Measurements from ENCODE around the gene RLF. TPM values are rescaled to one million over a fixed set of nuclear protein-coding genes. Genes with fewer than 3 reads are reported as not detected.

The RLF gene
- total and polyA plus RNA-seq, 2 of the 8 experiments (the other 6 are each of a cell fraction or from before 2014, with no cell fraction given): 4.2 to 18.0 TPM

DNA sequence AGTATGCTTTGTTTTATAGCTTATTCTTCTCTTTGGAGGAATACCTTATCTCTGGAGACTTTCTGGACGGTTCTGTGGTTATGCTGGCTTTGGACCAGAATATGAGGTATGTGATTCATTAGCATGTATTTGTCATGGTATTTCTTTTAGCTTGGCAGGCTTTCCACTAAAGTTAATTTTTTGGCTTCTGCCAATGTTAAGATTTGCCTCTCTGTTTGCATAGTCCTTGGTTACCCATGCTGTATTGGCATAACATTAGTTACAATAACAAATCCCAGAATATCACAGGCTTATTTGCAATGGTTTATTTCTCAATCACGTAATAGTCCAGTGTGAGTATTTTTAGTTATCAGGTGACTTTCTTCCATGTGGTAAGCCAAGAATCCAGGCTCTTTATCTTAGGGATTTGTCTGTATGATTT, 106.6 kb downstream of the RLF start:
- WGBS, 2 experiments (ENCODE audit: extremely low coverage in 1 of 2, insufficient coverage in 1 of 2, insufficient read length in 1 of 2, insufficient replicate concordance in 2 of 2, low coverage in 1 of 2, low lambda C conversion rate in 2 of 2, missing lambda C conversion rate in 1 of 2): 89% methylated on average over 2 of the region's 2 CpGs; no CpG with 5 or more reads in 1 of the 2 experiments
- no peaks in the 10 kb centered on the region; a peak in 2 of 4 replicates for H3K79me2 ChIP-seq (ENCODE audit: control insufficient read depth in 1 of 2, insufficient read depth in 2 of 2, low read length in 2 of 2)
- ChIA-PET CTCF (ENCODE audit: partially characterized antibody) (interaction anchor here (0.6 to 2.0 kb wide), 2 partner anchors 71 to 235 kb away, joined by 3 to 6 read pairs; no protein-coding TSS in a partner anchor), POLR2A (ENCODE audit: partially characterized antibody) (interaction anchor here (1.3 to 1.5 kb wide), 2 partner anchors 9 to 12 kb away, joined by 3 read pairs; no protein-coding TSS in a partner anchor)
- DNase-seq (ENCODE audit: low read depth in 1 of 2, low spot score in 2 of 2) (no peak), FAIRE-seq (no peak)
- H2AFZ ChIP-seq (ENCODE audit: low read length): no peak overlapping the region
- H3K79me1 ChIP-seq (ENCODE audit: low read depth, low read length): no peaks in the 10 kb centered on the region
- H3K18ac ChIP-seq (ENCODE audit: extremely low read depth, low read length): no peak overlapping the region
- no peak for TF ChIP-seq TCF12 (IDR thresholded peaks at IDR 0.05; ENCODE audit: low read depth, low read length)
- no peak for TF ChIP-seq KDM4A (IDR thresholded peaks at IDR 0.05; ENCODE audit: low read depth, low read length, severe bottlenecking)
- TF ChIP-seq JUN (IDR thresholded peaks at IDR 0.05; ENCODE audit: low read depth, low read length): no peak
- no peak for TF ChIP-seq SP2 (IDR thresholded peaks at IDR 0.05; ENCODE audit: low read length)
- TF ChIP-seq CBX5 (IDR thresholded peaks at IDR 0.05; ENCODE audit: low read depth, low read length): no peak
- TF ChIP-seq RNF2 (IDR thresholded peaks at IDR 0.05; ENCODE audit: borderline replicate concordance, low read depth, low read length, missing control alignments, poor library complexity, severe bottlenecking): no peak
- TF ChIP-seq TBP (IDR thresholded peaks at IDR 0.05; ENCODE audit: low read depth, low read length): no peak
- H2AK5ac ChIP-seq (ENCODE audit: low read depth, low read length): no peak overlapping the region
- H4K8ac ChIP-seq (ENCODE audit: extremely low read depth, insufficient read depth, low read length): no peak overlapping the region
- no peak overlapping the region for H2BK15ac ChIP-seq (ENCODE audit: low read length)
- no peak overlapping the region for H3K4me2 ChIP-seq (ENCODE audit: insufficient read depth in 1 of 2, low read depth in 2 of 2, low read length in 2 of 2)
- no peaks in the 10 kb centered on the region for H3K27me3 ChIP-seq (replicated peaks in 1 of 4; ENCODE audit: control insufficient read depth in 3 of 4, extremely low read depth in 1 of 4, insufficient read depth in 3 of 4, low read length in 3 of 4)
- no peak overlapping the region for H3K27ac ChIP-seq (ENCODE audit: low read depth, low read length)
- H3K36me3 ChIP-seq (ENCODE audit: control insufficient read depth in 2 of 4, insufficient read depth in 4 of 4, low read length in 3 of 4): peaks cover 6 to 56% (median 21%) of the 10 kb centered on the region in 4 experiments
- no peak overlapping the region for H3K4me3 ChIP-seq (ENCODE audit: extremely low read depth in 1 of 4, insufficient read depth in 2 of 4, low read depth in 3 of 4, low read length in 4 of 4)
- H4K5ac ChIP-seq (ENCODE audit: insufficient read length, low read depth, low read length): no peak overlapping the region
- no peak overlapping the region for H3K4ac ChIP-seq (replicated peaks; ENCODE audit: insufficient read length, low read depth, low read length)
- no peak overlapping the region for H3K14ac ChIP-seq (ENCODE audit: insufficient read length)
- no peak overlapping the region for H2BK12ac ChIP-seq (ENCODE audit: low read depth, low read length)
- H3K9me3 ChIP-seq (ENCODE audit: insufficient read depth in 2 of 2, low read depth in 1 of 2, low read length in 1 of 2): no peaks in the 10 kb centered on the region
- H2BK5ac ChIP-seq (ENCODE audit: low read depth, low read length): no peak overlapping the region
- no peak overlapping the region for H4K91ac ChIP-seq (replicated peaks; ENCODE audit: insufficient read length, low read length)
- no peaks in the 10 kb centered on the region for H3K4me1 ChIP-seq (replicated peaks in 1 of 4; ENCODE audit: control insufficient read depth in 3 of 4, insufficient read depth in 4 of 4, low read length in 3 of 4)
- H3K9ac ChIP-seq (replicated peaks in 1 of 4; ENCODE audit: extremely low read depth in 1 of 4, low read depth in 3 of 4, low read length in 3 of 4): no peak overlapping the region
- peaks cover 1 to 2% of the 10 kb centered on the region in 2 experiments for H4K20me1 ChIP-seq (replicated peaks in 1 of 2; ENCODE audit: control insufficient read depth in 1 of 2, insufficient read depth in 2 of 2, low read length in 2 of 2)
- no peak overlapping the region for H3K56ac ChIP-seq (replicated peaks; ENCODE audit: insufficient read length, low read depth, low read length)
- H2BK120ac ChIP-seq (replicated peaks; ENCODE audit: low read depth, low read length): no peak overlapping the region
- no peak overlapping the region for H3K23ac ChIP-seq (ENCODE audit: insufficient read length)
- no peaks in the 10 kb centered on the region; the same call in 1 of the 2 replicates for H3K23me2 ChIP-seq (ENCODE audit: low read depth, low read length)
- no peak overlapping the region for H2BK20ac ChIP-seq (ENCODE audit: low read length)
